ENCODE measurements around the gene SLC35F3.

The SLC35F3 gene

DNA sequence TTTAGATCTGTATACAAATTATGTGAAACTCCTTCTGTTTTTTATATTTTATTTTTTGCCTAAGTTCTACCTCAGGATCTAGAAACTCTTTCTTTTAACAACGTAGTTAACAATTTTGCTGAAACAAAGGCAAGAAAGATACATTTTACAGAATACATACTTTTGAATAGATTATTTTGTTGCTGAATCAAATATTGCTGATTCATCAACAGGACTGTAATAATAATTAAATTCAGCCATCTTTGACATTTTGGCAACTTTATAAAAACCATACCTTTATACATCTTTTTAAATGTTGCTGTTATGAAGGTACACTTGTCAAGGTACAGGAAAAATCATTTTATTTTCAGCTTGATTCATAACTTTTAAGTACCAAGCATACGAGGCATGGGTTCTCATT, 458.1 kb downstream of the SLC35F3 start:
- no peak for DNase-seq (ENCODE audit: low read depth in 2 of 2)

DNA sequence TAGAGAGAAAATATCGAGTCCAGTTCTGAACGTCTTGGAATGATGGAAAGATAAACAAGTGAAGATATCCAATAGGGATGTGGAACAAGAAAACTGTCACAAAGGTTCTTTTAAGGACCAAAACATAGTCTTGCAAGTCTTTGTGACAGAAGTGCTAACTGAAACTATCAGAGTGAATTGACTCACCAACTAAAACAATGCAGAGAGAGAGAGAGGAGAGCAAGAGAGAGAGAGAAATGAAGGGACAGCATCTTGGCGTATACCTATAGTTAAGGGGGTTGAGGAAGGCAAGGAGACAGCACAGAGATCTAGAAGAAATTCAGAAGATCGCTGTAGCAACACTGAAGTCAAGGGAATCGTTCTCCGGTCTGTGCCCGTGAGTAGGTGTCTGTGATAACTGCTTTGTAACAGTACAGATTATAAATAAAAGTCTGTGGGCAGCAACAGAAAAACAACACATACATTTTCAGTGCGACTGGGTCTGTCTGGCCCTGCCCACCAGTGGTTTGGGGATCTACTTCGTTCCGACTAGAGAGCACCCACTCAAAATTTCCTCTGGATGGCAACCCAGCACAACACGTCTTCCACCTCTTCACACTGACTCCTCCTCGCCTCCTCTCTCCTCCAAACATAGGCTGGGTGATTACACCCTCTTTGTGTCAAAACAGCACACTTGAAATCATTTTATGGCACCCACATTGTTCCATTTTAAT, 464.0 kb downstream of the SLC35F3 start:
- no peak for DNase-seq (ENCODE audit: low read depth in 2 of 2)

DNA sequence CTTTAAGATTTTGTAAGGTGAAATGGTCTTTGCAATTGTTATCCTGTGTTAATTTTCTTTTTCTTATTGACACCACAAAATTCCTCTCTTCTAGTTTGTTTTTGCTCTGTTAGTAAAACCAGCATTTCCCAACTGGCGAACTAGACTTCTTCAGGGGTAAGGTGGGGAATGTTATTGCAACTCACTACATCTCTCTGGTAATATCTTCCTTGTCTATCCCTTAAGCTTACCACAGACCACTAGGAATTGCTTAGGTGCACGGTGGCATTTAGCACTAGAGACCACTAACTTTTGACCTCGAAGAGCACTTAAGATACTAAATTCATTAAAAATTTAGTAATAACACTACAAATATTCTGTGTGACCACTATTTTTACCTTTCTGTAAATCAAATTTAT, 464.6 kb downstream of the SLC35F3 start:
- no peak for DNase-seq (ENCODE audit: low read depth in 2 of 2)

DNA sequence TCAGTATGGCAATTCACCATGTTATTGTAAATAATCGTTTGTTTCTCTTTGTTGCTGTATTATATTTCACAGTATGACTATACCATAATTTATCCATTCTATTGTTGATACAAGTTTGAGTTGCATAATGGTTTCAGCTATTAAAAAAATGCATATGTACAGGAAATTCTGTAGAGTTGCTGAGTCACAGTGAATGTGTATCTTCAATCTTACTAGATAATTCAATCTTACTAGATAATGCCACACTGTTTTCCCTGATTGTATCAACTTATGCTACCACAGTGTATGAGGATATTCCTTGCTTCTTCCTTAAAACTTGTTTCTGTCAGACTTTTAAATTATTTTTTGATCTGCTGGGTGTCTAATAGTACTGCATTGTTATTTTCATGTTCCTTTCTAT, 465.3 kb downstream of the SLC35F3 start:
- no peak for DNase-seq (ENCODE audit: low read depth in 2 of 2)

DNA sequence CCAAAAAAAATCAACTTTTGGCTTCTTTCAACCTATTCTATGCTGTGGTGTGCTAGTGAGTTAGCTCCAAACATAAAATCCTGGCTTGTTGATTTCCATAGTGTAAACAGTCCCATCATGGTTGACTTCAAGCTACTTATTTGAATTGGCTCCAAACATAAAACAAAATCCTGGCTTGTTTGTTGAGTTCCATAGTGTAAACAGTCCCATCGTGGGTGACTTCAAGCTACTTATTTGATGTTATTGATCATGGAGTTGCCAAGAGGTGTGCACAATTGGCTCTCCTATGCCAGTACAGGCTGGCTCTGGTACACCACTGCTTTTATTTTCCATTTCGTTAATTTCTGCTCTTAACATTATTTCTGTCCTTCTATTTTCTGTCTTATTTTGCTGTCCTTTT, 466.9 kb downstream of the SLC35F3 start:
- no peak for DNase-seq (ENCODE audit: low read depth in 2 of 2)

DNA sequence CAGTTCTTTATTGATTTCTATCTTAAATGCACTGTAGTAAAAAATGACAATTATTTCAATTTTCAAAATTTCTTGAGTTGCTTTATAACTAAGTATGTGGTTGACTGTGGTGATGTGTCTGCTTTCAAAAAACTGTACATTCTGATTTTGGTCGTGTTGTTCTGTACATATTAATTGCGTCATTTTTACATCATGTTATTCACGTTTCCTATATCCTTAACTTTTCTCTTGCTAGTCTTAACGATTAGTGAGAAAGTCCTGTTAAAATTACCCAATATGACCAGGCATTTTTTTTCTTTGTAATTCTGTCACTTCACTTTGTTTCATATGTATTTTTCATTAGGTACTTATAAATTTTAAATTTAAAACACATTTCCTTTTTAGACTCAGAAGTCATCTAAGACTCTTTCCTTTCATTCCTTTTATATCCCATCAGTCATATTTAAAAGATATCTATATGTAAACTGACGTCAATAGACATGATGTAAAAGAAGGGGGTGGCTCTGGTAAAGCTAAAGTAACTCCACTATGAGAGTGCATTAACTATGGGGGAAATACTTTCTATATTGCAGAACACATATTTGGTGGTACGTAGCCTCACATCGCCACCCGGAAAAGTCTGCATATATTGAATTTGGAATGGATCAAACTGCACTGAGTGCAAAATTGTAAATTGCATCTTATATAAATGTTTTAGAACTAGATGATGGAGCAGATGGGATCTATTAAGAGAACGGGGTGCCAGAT, 467.7 kb downstream of the SLC35F3 start:
- no peak for DNase-seq (ENCODE audit: low read depth in 2 of 2)

DNA sequence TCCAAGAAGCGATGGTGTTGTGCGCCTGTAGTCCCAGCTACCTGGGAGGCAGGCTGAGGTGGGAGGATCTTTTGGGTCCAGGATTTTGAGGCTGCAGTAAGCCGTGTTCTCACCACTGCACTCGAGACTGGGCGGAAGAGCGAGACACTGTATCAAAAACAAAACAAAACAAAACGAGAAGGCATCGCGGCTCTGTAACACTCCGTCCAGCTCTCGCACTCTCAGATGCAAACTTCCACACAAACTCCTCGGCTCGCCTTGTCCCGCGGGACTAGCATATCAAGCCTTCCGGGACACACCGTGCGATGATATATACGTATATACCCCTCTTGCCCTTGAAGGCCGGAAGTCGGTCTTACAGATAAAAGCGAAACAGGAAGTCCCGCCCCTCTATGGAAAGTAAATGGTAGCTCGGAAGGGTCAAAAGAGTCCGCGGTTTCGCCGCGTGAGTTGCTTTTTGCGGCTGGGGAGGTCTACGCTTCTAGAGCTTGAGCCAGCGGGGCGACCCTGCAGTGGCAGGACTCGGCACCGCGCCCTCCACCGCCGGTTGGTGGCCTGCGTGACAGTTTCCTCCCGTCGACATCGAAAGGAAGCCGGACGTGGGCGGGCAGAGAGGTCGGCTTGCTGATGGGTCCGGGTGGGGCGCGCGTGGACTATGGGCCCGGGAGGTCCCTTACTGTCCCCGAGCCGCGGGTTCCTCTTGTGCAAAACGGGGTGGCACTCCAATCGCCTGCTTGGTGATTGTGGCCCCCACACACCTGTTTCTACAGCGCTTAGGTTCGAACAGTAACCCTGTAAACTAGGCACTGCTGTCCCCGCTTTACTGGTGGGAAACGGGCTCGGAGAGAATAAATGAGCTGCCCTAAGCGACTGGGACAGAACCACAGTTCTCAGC, 468.8 kb downstream of the SLC35F3 start, which contains the start of gene COA6:
TSS of gene COA6 (plus strand) at position 393 of the 895 bp plus-strand sequence. CDS start at position 404, 11 bp downstream.
- peak; percentile 75 to 79 for DNase-seq (ENCODE audit: low read depth in 2 of 2)

DNA sequence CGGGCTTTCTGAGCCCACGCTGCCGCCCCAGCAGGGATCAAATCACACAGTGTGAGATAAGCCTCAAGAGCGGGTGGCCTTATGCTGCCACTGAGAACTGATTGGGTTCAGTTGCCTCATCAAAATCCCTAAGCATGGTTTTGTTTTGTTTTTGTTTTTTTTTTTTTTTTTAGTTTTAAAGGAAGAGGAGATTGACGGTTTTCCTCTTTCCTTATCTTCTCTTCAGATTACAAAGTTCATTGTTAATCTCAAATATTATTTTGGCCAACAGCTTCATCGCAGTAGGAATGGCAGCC, 469.4 kb downstream of the SLC35F3 start:
- no peak for DNase-seq (ENCODE audit: low read depth in 2 of 2)

Measured in stimulated activated CD8-positive, alpha-beta memory T cell treated with anti-CD3 and anti-CD28 coated beads, Interleukin-7, amount 100 ng/mL, for 1 hour (primary cell).